ENCODE results near the gene ST6GALNAC4. TPM values are rescaled to one million over a fixed set of nuclear protein-coding genes. Genes with fewer than 3 reads are reported as not detected.

The ST6GALNAC4 gene
- total RNA-seq, 1 experiment from 2014 or later: 25.7 TPM

GRCh38 chr9:127896395-127897192 is 20.2 kb downstream of the ST6GALNAC4 start:
- Mint-ChIP-seq H3K36me3 (peaks cover 44% of the 10 kb centered on the region), H3K9me3 (peaks cover 6% of the 10 kb centered on the region; the same call in 1 of the 2 replicates), H3K27me3 (ENCODE audit: low read depth) (no peaks in the 10 kb centered on the region; the same call in 1 of the 2 replicates), H3K27ac (peak overlapping the region; percentile 57; the same call in 1 of the 2 replicates), H3K4me1 (peaks cover 21% of the 10 kb centered on the region), H3K4me3 (peak overlapping the region; percentile 12)
- ATAC-seq (no peak), DNase-seq (ENCODE audit: low spot score) (no peak)
- POLR2A ChIA-PET: interaction anchor here (0.9 to 1.7 kb wide), 4 partner anchors 11 to 103 kb away, joined by 3 to 8 read pairs (median 4); partner anchors contain the start of genes PIP5KL1 and ST6GALNAC4
- TF ChIP-seq TEAD4 (CRISPR knock-in tag; IDR thresholded peaks at IDR 0.05) (no peak), FOXP1 (CRISPR knock-in tag; IDR thresholded peaks at IDR 0.05; ENCODE audit: borderline replicate concordance) (no peak), GRHL2 (CRISPR knock-in tag; IDR thresholded peaks at IDR 0.05; ENCODE audit: insufficient replicate concordance, severe bottlenecking) (no peak), NR1H2 (CRISPR knock-in tag; IDR thresholded peaks at IDR 0.05) (no peak), AFF4 (CRISPR knock-in tag; IDR thresholded peaks at IDR 0.05; ENCODE audit: borderline replicate concordance) (no peak), ZNF317 (CRISPR knock-in tag; IDR thresholded peaks at IDR 0.05; ENCODE audit: borderline replicate concordance, low read depth) (no peak), IRF1 (CRISPR knock-in tag; IDR thresholded peaks at IDR 0.05) (no peak), ZBTB43 (CRISPR knock-in tag; IDR thresholded peaks at IDR 0.05) (no peak), JAZF1 (CRISPR knock-in tag; IDR thresholded peaks at IDR 0.05) (no peak), ZMAT4 (CRISPR knock-in tag; IDR thresholded peaks at IDR 0.05) (no peak), ZNF219 (CRISPR knock-in tag; IDR thresholded peaks at IDR 0.05; ENCODE audit: borderline replicate concordance) (no peak)
- TF ChIP-seq, protein P1, sequence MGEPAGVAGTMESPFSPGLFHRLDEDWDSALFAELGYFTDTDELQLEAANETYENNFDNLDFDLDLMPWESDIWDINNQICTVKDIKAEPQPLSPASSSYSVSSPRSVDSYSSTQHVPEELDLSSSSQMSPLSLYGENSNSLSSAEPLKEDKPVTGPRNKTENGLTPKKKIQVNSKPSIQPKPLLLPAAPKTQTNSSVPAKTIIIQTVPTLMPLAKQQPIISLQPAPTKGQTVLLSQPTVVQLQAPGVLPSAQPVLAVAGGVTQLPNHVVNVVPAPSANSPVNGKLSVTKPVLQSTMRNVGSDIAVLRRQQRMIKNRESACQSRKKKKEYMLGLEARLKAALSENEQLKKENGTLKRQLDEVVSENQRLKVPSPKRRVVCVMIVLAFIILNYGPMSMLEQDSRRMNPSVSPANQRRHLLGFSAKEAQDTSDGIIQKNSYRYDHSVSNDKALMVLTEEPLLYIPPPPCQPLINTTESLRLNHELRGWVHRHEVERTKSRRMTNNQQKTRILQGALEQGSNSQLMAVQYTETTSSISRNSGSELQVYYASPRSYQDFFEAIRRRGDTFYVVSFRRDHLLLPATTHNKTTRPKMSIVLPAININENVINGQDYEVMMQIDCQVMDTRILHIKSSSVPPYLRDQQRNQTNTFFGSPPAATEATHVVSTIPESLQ (CRISPR knock-in tag; IDR thresholded peaks at IDR 0.05): no peak
- CTCF ChIA-PET: interaction anchor here (0.6 to 1.7 kb wide), 13 partner anchors 14 to 287 kb away, joined by 3 to 33 read pairs (median 4); partner anchors contain the start of genes ST6GALNAC4 and TOR2A

GRCh38 chr9:127895811-127896210 is 21.0 kb downstream of the ST6GALNAC4 start:
- no peaks in the 10 kb centered on the region; the same call in 1 of the 2 replicates for H3K27me3 Mint-ChIP-seq (ENCODE audit: low read depth)
- H3K36me3 Mint-ChIP-seq: peaks cover 50% of the 10 kb centered on the region
- POLR2A ChIA-PET: no interaction called here
- H3K9me3 Mint-ChIP-seq: peaks cover 6% of the 10 kb centered on the region; the same call in 1 of the 2 replicates
- TF ChIP-seq FOXP1 (CRISPR knock-in tag; IDR thresholded peaks at IDR 0.05; ENCODE audit: borderline replicate concordance): no peak
- no peak for TF ChIP-seq IRF1 (CRISPR knock-in tag; IDR thresholded peaks at IDR 0.05)
- TF ChIP-seq ESRRA (CRISPR knock-in tag; IDR thresholded peaks at IDR 0.05; ENCODE audit: borderline replicate concordance): no peak
- TF ChIP-seq, protein P2, sequence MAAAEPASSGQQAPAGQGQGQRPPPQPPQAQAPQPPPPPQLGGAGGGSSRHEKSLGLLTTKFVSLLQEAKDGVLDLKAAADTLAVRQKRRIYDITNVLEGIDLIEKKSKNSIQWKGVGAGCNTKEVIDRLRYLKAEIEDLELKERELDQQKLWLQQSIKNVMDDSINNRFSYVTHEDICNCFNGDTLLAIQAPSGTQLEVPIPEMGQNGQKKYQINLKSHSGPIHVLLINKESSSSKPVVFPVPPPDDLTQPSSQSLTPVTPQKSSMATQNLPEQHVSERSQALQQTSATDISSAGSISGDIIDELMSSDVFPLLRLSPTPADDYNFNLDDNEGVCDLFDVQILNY (CRISPR knock-in tag; IDR thresholded peaks at IDR 0.05): no peak
- TF ChIP-seq PRRX2 (CRISPR knock-in tag; IDR thresholded peaks at IDR 0.05): no peak
- TF ChIP-seq MAX (CRISPR knock-in tag; IDR thresholded peaks at IDR 0.05): no peak
- TF ChIP-seq GRHL2 (CRISPR knock-in tag; IDR thresholded peaks at IDR 0.05; ENCODE audit: insufficient replicate concordance, severe bottlenecking): no peak
- H3K4me3 Mint-ChIP-seq: no peak overlapping the region
- DNase-seq (ENCODE audit: low spot score): no peak
- no peak overlapping the region for H3K27ac Mint-ChIP-seq
- CTCF ChIA-PET: no interaction called here
- ATAC-seq: no peak
- peaks cover 18% of the 10 kb centered on the region for H3K4me1 Mint-ChIP-seq

All from WTC11 (cell line).